Astrocyte (in vitro differentiated cells and primary cell): ENCODE results near the gene NTN4. TPM values are rescaled to one million over a fixed set of nuclear protein-coding genes. Genes with fewer than 3 reads are reported as not detected.

Source experiments
- DNase-seq: peaks from one replicate; pipeline ENCODE4 v3.0.0-alpha.2; 2010; ENCODE audit warnings: low read depth
- FAIRE-seq: peaks from 2 replicates; lab custom pipeline; 2011; peaks lifted over from hg19 to GRCh38; lab: Jason Lieb, UNC
- H2AFZ ChIP-seq: 2 replicates; pipeline ENCODE4 v1.6.0; 2012; ENCODE audit warnings: low read depth, low read length, inconsistent platforms
- H3K27ac ChIP-seq: 2 replicates; pipeline ENCODE4 v1.5.1; 2011; ENCODE audit warnings: low read depth, low read length, inconsistent platforms
- H3K27me3 ChIP-seq: 2 replicates; pipeline ENCODE4 v1.6.0; 2011; ENCODE audit warnings: low read length, inconsistent platforms; ENCODE audit not compliant: insufficient read depth
- H3K36me3 ChIP-seq: 2 replicates; pipeline ENCODE4 v1.5.1; 2011; ENCODE audit warnings: low read length, inconsistent platforms; ENCODE audit not compliant: insufficient read depth
- H3K4me1 ChIP-seq: 2 replicates; pipeline ENCODE4 v1.5.1; 2011; ENCODE audit warnings: low read length, inconsistent platforms; ENCODE audit not compliant: insufficient read depth
- H3K4me2 ChIP-seq: 2 replicates; pipeline ENCODE4 v1.6.0; 2012; ENCODE audit warnings: low read length, inconsistent platforms
- H3K4me3 ChIP-seq: 2 replicates; pipeline ENCODE4 v1.5.1; 2011; ENCODE audit warnings: low read depth, mild to moderate bottlenecking, low read length, inconsistent platforms; ENCODE audit not compliant: insufficient read depth
- H3K79me2 ChIP-seq: 2 replicates; pipeline ENCODE4 v1.6.0; 2012; ENCODE audit warnings: mild to moderate bottlenecking, low read length, inconsistent platforms; ENCODE audit not compliant: insufficient read depth
- H3K9ac ChIP-seq: 2 replicates; pipeline ENCODE4 v1.6.0; 2012; ENCODE audit warnings: mild to moderate bottlenecking, low read length, inconsistent platforms
- H3K9me3 ChIP-seq: 2 replicates; pipeline ENCODE4 v1.5.1; 2012; ENCODE audit warnings: low read depth, mild to moderate bottlenecking, low read length, inconsistent platforms; ENCODE audit not compliant: insufficient read depth
- H4K20me1 ChIP-seq: 2 replicates; pipeline ENCODE4 v1.6.0; 2012; ENCODE audit warnings: low read length, inconsistent platforms; ENCODE audit not compliant: insufficient read depth
- H3K27ac Mint-ChIP-seq: one replicate; pipeline ENCODE4 v1.8.0; 2021; ENCODE audit warnings: mild to moderate bottlenecking, mixed read lengths; ENCODE audit not compliant: unreplicated experiment
- H3K27me3 Mint-ChIP-seq: one replicate; pipeline ENCODE4 v1.8.0; 2021; ENCODE audit warnings: low read depth, mixed read lengths; ENCODE audit not compliant: unreplicated experiment
- H3K36me3 Mint-ChIP-seq: one replicate; pipeline ENCODE4 v1.8.0; 2021; ENCODE audit warnings: low read depth, mixed read lengths; ENCODE audit not compliant: unreplicated experiment
- H3K4me1 Mint-ChIP-seq: one replicate; pipeline ENCODE4 v1.8.0; 2021; ENCODE audit warnings: low read depth, mixed read lengths; ENCODE audit not compliant: unreplicated experiment
- H3K4me3 Mint-ChIP-seq: one replicate; pipeline ENCODE4 v1.8.0; 2021; ENCODE audit warnings: mild to moderate bottlenecking, moderate library complexity, mixed read lengths; ENCODE audit not compliant: unreplicated experiment
- H3K9me3 Mint-ChIP-seq: one replicate; pipeline ENCODE4 v1.8.0; 2021; ENCODE audit warnings: mild to moderate bottlenecking, mixed read lengths; ENCODE audit not compliant: unreplicated experiment
- CTCF ChIP-seq: IDR thresholded peaks from 2 replicates; pipeline ENCODE4 v1.5.1; 2011; ENCODE audit warnings: low read depth, mild to moderate bottlenecking, inconsistent platforms, low read length, moderate library complexity; ENCODE audit not compliant: insufficient read depth
- EZH2 ChIP-seq: IDR thresholded peaks from 2 replicates; pipeline ENCODE4 v1.6.1; 2012; ENCODE audit warnings: mild to moderate bottlenecking, low read length, inconsistent platforms; ENCODE audit not compliant: insufficient read depth
- total RNA-seq: library from RNA; stranded (reverse); gene quantifications from 2 replicates; pipeline ENCODE4 v1.2.1, GENCODE V29; 2021

The NTN4 gene
- total RNA-seq, 1 donor from 2014 or later, result 28.9 TPM

- no peaks in the 10 kb centered on the region for H3K9me3 ChIP-seq
- H2AFZ ChIP-seq, result no peak overlapping the region
- no peak for TF ChIP-seq CTCF
- TF ChIP-seq EZH2, result no peak
- Mint-ChIP-seq H3K4me3 (no peak overlapping the region), H3K36me3 (peaks cover 3% of the 10 kb centered on the region), H3K27ac (no peak overlapping the region), H3K4me1 (peaks cover 1% of the 10 kb centered on the region), H3K9me3 (peaks cover 10% of the 10 kb centered on the region), H3K27me3 (no peaks in the 10 kb centered on the region)
- no peak for DNase-seq
- no peaks in the 10 kb centered on the region for H3K79me2 ChIP-seq
- H3K27me3 ChIP-seq, result no peaks in the 10 kb centered on the region
- no peak overlapping the region for H3K4me3 ChIP-seq
- H3K9ac ChIP-seq, result no peak overlapping the region
- no peaks in the 10 kb centered on the region for H4K20me1 ChIP-seq
- H3K27ac ChIP-seq, result no peak overlapping the region
- no peaks in the 10 kb centered on the region for H3K4me1 ChIP-seq
- no peaks in the 10 kb centered on the region for H3K36me3 ChIP-seq
- H3K4me2 ChIP-seq, result no peak overlapping the region
- FAIRE-seq, result no peak
Observed at GRCh38 chr12:95726903-95727302, 63.7 kb downstream of the NTN4 start.

- no peak overlapping the region for H3K27ac Mint-ChIP-seq
- peaks cover 10% of the 10 kb centered on the region for H3K9me3 Mint-ChIP-seq
- H3K4me3 ChIP-seq, result no peak overlapping the region
- no peaks in the 10 kb centered on the region for H3K9me3 ChIP-seq
- FAIRE-seq, result no peak
- H3K27me3 ChIP-seq, result no peaks in the 10 kb centered on the region
- no peaks in the 10 kb centered on the region for H3K79me2 ChIP-seq
- no peak overlapping the region for H3K9ac ChIP-seq
- H3K4me1 ChIP-seq, result no peaks in the 10 kb centered on the region
- H4K20me1 ChIP-seq, result no peaks in the 10 kb centered on the region
- H3K4me2 ChIP-seq, result no peak overlapping the region
- H3K36me3 Mint-ChIP-seq, result peaks cover 3% of the 10 kb centered on the region
- H3K36me3 ChIP-seq, result no peaks in the 10 kb centered on the region
- H2AFZ ChIP-seq, result no peak overlapping the region
- H3K27me3 Mint-ChIP-seq, result no peaks in the 10 kb centered on the region
- no peak for DNase-seq
- no peak overlapping the region for H3K27ac ChIP-seq
- TF ChIP-seq CTCF, result no peak
- no peak for TF ChIP-seq EZH2
- no peak overlapping the region for H3K4me3 Mint-ChIP-seq
- peaks cover 1% of the 10 kb centered on the region for H3K4me1 Mint-ChIP-seq
Observed at GRCh38 chr12:95724767-95725166, 65.8 kb downstream of the NTN4 start.

- Histone ChIP-seq H3K4me1 (no peaks in the 10 kb centered on the region), H3K9me3 (no peaks in the 10 kb centered on the region), H3K27me3 (no peaks in the 10 kb centered on the region), H3K36me3 (no peaks in the 10 kb centered on the region), H3K4me3 (no peak overlapping the region), H3K27ac (no peak overlapping the region), H4K20me1 (no peaks in the 10 kb centered on the region), H2AFZ (no peak overlapping the region), H3K79me2 (no peaks in the 10 kb centered on the region), H3K4me2 (no peak overlapping the region), H3K9ac (no peak overlapping the region)
- H3K4me3 Mint-ChIP-seq, result no peak overlapping the region
- no peaks in the 10 kb centered on the region for H3K27me3 Mint-ChIP-seq
- DNase-seq, result no peak
- no peak overlapping the region for H3K27ac Mint-ChIP-seq
- H3K36me3 Mint-ChIP-seq, result peaks cover 2% of the 10 kb centered on the region
- peaks cover 1% of the 10 kb centered on the region for H3K4me1 Mint-ChIP-seq
- H3K9me3 Mint-ChIP-seq, result peaks cover 10% of the 10 kb centered on the region
- no peak for FAIRE-seq
- TF ChIP-seq CTCF, result no peak
- TF ChIP-seq EZH2, result no peak
Observed at GRCh38 chr12:95723693-95724384, 66.7 kb downstream of the NTN4 start.
